Measurements from ENCODE around the gene OSBP2.
"Not testable (repeated sequence)": the region's sequence is repeated elsewhere in the genome, so short reads cannot be mapped to it uniquely, and the experiment has no call there.

The OSBP2 gene

DNA sequence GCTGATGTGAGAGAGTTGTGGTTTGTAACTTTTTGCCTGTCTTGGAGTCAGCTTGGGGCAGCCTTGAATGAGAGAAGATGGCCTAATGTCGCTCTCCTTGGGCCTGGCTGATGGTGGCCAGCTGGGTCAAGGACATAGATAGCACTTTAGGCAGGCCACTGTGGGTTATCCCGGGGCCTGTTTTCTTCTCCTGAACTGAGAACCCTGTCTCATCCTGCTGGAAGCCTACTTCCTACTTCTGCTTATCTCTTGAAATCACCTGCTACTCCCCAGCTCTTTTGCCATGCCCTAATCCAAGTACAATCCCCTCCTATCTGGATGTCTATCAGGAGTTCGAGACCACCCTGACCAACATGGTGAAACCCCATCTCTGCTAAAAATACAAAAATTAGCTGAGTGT is 49.5 kb downstream of the OSBP2 start:
- intact Hi-C loops (cut with DNase I): no loop called here
- DNase-seq: peak in 1 of 42 donors; percentile 7

DNA sequence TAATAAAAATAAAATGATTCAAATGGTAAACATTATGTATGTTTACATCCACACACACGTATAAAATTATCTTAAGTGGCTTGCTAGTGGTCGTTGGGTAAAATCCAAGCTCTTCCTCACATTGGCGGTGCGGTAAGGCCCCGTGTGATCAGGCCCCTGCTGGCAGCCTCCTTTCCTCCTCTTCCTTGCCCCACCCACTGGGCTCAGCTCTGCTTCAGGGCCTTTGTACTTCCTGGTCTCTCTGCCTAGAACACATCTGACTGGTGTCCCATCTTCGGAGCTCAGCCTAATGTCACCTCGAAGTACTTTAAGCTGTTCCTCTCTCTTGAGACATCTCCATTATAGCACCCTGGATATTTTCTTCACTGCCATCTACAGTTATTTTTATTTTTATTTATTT is 52.8 kb downstream of the OSBP2 start:
- no peak for DNase-seq
- intact Hi-C loops (cut with DNase I): no loop called here

DNA sequence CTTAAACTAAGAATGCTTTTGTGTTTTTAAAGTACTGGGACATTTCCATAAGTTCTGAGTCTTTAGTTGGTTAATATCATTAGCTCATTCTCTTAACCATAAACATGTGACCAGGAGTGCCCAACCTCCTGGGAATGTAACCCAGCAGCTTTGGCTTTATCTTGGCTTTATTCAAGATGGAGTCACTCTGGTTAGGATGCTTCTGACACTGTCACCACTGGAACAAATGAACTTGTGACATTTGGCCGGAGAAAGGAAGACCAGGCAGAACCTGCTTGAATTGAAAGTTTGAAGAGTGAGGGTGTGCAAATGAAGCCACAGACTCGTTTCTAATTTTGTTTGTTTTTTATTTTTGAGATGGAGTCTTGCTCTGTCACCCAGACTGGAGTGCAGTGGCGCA is 54.6 kb downstream of the OSBP2 start:
- intact Hi-C loops (cut with DNase I): no loop called here
- no peak for DNase-seq

DNA sequence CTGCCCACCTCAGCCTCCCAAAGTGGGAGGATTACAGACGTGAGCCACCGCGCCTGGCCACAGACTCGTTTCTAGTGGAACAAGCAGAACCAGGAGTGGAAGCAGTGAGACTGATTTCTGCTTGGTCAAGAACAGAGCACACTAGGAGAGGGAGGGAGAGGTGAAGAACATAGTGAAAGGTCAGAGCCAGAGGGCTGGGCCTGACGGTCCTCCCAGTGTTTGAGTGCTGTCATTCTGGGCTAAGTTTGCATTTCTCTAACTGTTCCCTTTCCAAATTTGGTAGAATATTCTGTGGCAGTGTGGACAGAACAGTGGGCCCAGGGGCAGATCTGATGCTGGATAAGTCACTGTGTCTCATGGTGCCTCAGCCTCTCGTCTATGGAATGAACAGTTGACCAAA is 55.2 kb downstream of the OSBP2 start:
- peak in 1 of 42 donors; percentile 25 for DNase-seq
- intact Hi-C loops (cut with DNase I): no loop called here

DNA sequence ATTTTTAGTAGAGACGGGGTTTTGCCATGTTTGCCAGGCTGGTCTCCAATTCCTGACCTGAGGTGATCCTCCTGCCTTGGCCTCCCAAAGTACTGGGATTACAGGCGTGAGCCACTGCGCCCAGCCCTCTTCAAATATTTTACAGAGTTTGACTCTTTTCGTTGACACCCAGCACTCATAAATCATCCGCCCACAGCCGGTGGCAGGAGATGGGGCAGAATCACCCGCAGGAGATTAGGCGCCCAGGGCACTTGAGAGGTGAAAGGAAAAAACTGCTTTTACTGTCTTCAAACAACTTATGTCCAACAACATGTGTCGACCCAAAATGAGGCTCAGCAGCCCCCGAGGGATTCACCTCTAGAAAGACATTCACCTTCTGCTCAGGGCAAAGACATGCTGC is 56.9 kb downstream of the OSBP2 start:
- intact Hi-C loops (cut with DNase I): no loop called here
- peak in 1 of 42 donors; percentile 23 for DNase-seq

DNA sequence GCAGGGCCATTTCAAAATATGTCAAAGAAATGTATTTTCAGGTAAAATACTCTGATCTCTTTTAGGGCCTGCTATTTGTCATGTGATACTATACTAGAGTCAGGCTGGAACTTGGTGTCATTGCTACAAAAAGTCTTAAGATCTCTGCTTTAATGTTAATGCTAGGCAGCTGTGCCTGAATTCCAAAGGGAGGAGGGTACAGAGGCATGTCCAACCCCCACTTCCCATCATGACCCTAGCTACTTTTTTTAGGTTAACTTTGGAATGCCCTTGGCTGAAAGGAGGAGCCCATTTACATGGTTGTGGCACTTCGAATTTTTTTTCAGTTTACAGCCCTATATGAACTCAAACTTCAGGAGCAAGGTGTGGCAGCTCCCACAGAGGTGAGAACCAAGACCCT is 58.1 kb downstream of the OSBP2 start:
- intact Hi-C loops (cut with DNase I): no loop called here
- DNase-seq: no peak

DNA sequence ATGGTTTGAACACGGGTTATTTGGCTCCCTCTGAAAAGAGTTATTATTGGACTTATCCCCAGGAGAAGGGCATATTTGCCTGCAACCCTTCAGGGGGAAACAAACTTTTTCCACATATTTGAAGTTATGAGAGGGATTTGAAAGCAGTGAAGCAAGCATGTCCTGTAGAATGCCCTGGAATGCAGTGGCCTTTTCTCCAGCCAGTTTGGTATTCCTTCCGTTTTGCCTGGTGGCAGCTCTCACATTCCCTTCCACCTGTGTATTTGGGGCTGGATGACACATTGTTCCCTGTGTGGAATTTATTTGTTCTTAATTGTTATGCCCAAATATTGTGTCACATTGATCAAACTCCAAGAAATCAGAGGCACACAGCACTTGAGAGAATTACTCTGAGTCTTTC is 59.0 kb downstream of the OSBP2 start:
- no peak for DNase-seq
- intact Hi-C loops (cut with DNase I): loop anchor here (2.0 kb wide), 1 partner anchor 119 kb away; the partner anchor contains the start of gene SLC35E4

DNA sequence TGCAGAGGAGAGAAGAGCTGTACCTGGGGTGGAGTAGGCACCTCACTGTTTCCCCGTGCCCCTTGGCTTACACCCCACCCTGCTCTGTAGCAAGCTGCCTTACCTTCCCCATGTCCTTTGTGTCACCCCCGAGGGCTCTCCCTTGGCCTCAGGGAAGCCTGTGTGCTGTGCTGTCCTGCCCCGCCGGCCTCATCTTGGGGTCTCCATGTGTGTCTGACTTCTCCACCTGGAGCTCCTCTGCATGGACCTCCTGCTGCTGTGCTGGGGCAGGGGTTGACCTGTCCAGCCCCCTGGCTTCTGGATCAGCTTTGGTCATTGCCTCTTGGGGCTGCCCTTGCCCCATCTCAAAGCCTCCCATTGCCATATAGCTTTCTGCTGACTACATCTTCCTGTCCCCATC is 59.8 kb downstream of the OSBP2 start:
- no peak for DNase-seq
- intact Hi-C loops (cut with DNase I): loop anchor here (2.0 kb wide), 1 partner anchor 120 kb away; the partner anchor contains the start of gene SLC35E4

DNA sequence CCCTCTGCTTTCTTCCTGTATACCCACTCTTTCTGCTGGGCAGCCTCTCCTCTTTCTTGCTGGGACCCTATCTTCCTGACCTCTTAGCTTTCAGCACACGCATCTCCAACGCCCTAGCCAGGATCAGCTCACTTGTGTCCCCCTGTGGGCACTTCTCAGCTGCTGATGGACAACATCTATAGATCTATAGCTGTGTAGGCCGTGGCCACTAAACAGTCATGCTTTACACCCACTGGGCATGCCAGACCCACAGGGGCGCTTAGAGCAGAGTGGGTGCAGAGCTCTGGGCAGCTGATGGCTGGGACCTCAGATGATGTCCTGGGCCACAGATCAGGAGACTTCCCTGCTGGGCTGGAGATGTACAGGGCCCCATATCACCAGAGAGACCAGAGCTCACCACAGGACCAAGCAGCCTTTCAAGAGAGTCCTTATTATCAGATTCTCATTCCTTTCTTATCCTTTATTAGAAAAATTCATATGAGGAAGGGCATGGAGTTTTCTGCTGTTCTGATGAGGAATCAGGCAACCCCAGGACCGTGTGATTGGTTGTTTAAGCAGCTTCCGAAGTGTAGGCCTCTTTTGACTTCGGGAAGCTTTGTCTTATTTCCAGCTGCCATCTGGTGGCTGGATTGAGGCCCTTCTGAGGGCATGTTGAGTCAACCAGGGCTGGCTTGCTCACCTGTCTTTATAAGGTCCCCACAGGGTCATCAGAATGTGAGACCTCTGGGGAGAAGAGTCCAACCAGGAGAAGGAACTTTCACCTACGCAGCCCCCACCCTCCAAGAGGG is 60.5 kb downstream of the OSBP2 start:
- intact Hi-C loops (cut with DNase I): loop anchor here (2.0 kb wide), 1 partner anchor 120 kb away; the partner anchor contains the start of gene SLC35E4
- peak; percentile 36 to 88 (median 72) for DNase-seq

DNA sequence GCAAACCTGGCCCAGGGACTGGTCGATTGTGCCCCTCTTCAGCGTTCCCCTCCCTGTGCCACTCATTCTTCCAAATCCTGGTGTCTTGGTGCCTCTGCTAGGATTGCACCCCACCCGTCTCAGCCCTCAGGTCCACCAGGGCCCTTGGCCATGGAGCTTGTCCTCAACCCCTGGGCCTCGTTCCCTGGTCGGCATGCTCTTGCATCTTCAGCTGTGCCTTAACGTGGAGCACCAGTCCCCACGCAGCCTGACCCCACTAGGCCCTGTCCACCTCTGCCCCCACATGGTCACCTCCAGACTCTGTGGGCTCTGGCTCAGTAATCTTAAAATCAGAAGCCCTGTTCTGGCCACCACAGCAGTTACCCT is 61.1 kb downstream of the OSBP2 start:
- intact Hi-C loops (cut with DNase I): loop anchor here (2.0 kb wide), 1 partner anchor 121 kb away; the partner anchor contains the start of gene SLC35E4
- DNase-seq: no peak

DNA sequence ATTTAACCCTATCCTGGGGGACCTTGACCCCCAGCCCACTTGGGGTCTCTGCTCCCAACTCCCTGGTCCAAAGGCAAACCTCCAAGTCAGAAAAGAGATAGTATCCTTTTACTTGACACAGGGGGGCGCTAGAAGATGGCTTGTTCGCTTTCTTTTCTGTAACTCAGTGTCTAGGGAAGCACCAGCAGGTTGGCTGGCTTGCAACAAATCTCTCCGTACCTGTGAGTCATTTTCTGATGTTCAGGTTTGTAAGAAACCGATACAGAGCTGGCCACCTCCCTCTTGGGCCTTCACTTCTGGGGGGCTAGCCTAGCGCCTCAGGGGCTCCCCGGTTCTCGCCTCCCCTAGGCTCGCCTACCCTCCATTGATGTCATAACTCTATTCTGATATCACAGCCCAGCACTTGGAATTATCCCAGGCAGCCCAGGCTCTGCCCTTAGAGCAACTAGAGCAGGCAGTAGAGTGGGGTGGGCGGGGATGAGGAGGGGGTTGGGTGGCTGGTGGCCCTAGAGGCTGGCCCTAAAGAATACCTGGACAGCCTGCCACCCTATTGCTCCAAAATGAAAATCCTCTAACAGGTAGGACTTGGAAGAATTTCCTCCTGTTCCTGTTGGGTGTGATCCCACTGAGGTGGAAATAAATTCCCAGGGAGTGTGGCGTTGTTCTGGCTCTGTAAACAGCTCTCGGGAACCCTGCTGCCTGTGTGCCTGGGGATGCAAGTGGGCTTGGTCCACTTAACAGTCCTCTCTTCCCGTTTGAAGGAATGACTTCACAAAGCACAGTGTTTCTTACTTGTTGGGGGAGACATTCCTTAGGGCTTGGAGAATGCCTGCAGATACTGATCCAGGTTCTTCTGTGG is 69.4 kb downstream of the OSBP2 start:
- intact Hi-C loops (cut with DNase I): loop anchor here (5.0 kb wide), 2 partner anchors 138 to 158 kb away; no protein-coding TSS in a partner anchor
- peak in 32 of 42 donors; percentile 30 to 83 (median 59) for DNase-seq

DNA sequence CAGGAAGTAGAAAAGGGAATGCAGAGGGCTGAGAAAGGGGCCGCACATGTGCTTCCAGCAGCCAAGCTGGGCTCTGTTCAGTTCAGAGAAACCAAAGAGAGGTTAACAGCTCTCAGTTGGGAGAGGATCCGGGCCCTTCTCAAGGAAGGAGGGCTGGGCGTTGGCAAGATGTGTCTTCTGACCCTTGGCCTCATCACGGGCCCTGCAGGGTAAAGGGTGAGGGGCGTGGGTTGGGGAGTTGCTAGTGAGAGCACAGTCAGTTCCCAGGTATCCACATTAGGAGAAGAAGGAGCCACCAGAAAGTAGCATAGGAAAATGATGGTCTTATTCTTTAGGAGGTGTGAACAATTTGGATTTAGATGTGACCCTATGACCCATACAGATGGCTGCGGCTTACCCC is 73.0 kb downstream of the OSBP2 start:
- intact Hi-C loops (cut with DNase I): no loop called here
- no peak for DNase-seq

DNA sequence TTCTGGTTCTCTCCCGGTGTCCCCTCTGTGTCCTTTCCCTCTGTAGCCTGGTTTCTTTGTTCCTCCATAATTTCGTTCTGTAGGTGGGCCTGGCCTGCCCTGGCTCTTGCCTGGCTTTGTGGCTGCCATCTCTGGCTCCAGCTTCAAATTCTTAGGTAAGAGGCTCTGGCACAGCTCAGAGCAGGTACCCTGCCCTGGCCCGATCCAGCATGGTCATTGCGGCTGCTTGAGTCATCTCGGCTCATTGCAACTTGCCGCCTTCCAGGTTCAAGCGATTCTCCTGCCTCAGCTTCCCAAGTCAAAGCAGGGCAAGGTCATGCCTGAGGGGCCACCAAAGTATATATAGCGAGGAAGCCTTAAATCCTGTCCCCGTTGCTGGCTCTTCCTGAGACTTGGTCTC is 76.0 kb downstream of the OSBP2 start:
- DNase-seq: no peak
- intact Hi-C loops (cut with DNase I): no loop called here

DNA sequence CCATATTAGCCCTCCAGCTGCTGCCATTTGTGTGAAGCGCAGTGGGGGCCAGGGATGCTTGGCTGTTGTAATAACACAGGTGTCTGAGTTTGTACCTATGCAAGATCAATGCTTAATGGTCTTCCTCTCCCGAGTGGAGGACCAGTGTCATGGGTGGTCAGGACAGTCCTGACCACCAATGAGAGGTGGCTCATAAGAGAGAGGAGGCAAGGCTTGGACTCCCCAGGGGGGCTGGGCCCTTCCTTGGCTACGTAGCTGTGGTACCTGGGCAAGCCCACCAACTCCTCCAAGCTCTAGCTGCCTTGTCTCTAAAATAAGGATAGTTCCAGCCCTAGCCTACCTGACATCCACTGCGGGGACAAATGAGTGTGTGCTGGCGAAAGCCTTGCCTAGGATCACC is 79.2 kb downstream of the OSBP2 start:
- intact Hi-C loops (cut with DNase I): no loop called here
- DNase-seq: no peak

DNA sequence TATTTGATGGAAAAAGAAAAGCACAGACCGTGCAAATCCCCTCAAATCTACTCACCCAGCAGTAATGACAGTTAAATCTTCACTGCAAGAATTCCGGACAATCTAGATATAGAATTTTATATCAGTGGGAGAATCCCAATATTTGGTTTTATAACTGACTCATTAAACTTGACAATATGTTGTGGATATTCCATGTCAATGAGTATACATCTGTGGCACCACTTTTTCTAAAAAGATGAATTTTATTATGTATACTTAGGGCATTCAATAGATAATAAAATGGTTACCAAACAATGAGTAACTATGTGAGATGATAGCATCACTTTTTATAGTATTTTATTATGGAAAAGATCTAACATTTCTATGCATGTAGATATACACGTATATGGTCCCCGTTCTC is 79.9 kb downstream of the OSBP2 start:
- intact Hi-C loops (cut with DNase I): no loop called here

DNA sequence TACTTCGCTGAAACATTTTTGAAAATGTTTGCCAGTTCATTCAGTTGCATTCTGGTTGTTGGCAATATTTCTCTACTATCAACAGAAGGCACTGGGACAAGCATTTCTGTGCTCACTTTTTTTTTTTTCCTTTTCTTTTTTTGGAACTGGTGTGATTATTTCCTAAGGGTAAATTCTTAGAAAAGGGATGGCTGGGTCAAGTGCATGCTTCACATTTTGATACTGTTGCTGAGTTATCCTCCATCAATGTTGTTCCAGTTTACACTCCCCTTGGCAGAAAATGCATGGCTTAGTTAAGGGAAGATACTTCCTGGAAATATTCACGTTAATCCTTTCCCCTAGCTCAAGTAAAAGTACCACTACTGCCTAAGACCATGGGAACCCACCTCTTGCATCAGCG is 81.8 kb downstream of the OSBP2 start:
- DNase-seq: no peak
- intact Hi-C loops (cut with DNase I): no loop called here

More for the DNA sequence above, 79.9 kb downstream of the OSBP2 start:
- no peak for DNase-seq

DNA sequence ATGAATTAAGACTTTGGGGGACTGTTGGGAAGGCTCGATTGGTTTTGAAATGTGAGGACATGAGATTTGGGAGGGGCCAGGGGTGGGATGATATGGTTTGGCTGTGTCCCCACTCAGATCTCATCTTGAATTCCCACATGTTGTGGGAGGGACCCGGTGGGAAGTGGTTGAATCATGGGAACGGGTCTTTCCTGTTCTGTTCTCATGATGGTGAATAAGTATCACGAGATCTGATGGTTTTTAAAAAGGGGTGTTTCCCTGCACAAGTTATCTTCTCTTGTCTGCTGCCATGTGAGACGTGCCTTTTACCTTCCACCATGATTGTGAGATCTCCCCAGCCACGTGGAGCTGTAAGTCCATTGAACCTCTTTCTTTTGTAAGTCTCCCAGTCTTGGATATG is 82.5 kb downstream of the OSBP2 start:
- DNase-seq; intact Hi-C loops (cut with DNase I): not testable (repeated sequence)

DNA sequence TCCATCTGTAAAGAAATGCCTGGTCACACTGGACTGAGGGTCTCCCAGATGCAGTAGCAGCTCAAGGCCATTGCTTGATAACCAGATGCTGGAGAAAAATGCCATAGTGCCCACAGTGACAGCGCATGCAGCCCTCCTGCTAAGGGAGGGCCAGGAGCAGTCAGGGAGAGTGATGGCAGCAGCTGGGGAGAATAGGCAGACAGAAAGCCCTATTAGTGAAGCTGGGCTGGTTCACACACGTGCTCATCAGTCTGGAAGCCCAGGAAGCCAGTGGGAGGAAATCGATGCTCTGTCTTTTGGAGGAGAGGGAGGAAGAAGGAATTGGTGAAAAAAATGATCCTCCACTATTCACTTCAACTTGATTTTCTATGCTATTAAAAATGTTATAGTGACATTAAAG is 82.9 kb downstream of the OSBP2 start:
- intact Hi-C loops (cut with DNase I): no loop called here
- DNase-seq: peak in 5 of 42 donors; percentile 25 to 56 (median 41)

DNA sequence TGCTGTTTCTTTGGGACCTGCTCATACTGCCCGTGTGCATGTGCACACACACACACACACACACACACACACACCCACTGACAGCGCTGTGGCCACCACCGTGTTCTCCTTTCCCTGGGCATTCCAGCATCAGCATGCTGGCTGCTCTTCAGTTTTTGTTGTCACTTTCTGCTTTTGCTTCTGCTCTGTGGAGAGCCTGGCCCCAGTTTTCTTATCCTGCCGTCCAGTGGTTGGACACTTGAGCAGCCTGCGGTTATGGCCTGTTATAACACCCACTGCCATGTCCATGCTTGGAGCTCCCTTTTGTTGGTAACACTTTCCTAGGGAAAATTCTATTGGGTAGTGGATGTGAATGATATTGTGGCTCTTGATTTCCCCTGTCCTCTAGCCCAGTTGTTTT is 83.6 kb downstream of the OSBP2 start:
- intact Hi-C loops (cut with DNase I): no loop called here
- no peak for DNase-seq

DNA sequence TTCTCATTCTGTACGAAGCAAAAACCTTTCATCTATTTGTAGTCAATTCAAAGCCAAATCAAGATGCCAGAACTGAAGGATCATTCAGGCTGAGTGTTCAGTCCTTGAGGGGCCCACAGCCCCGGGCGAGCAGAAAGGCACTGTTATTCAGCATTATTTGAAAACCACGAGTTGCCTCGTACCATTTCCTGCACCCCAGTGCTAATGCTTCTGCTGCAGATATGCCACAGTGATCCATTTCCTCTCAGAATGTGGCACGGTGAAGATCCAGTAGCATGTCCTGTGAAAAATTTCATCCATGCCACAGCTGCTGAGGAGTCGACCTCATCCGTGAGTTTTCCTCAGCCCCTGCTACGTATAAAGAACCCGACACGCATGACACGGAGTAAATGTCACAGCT is 85.4 kb downstream of the OSBP2 start:
- no peak for DNase-seq
- intact Hi-C loops (cut with DNase I): no loop called here

All from head of caudate nucleus (tissue), 42 donors.